Hair follicle dermal papilla cell (primary cell): ENCODE results near the gene PAK3. TPM values are rescaled to one million over a fixed set of nuclear protein-coding genes. Genes with fewer than 3 reads are reported as not detected.

ENCODE experiments used
- small RNA-seq: library from RNA; depleted of rRNA; stranded (forward); fragments of <200 nt; gene quantifications from one replicate; pipeline ENCODE3, GENCODE V24; 2012
- total RNA-seq: library from RNA; depleted of rRNA; stranded (reverse); fragments of >200 nt; gene quantifications from 2 replicates; pipeline ENCODE4 v1.2.3, GENCODE V29; 2012

The PAK3 gene
- 1.9 and 2.4 TPM in 2 replicates for total RNA-seq

GRCh38 chrX:111095974-111096895 is at the start of gene PAK3:
PAK3 (plus strand) TSS chrX:111096191; CDS start chrX:111123104, 26,913 bp downstream.

GRCh38 chrX:111270339-111270738 is 174.3 kb downstream of the PAK3 start, which contains the start of gene CAPN6:
CAPN6 (minus strand) TSS chrX:111270483; CDS start chrX:111263936, 6,547 bp downstream.

Small RNAs within 50 kb of the gene (small RNA-seq; reads per million reads assigned to genes)
- not detected for gene FCF1P4

Other genes with a start within 250 kb of the PAK3 start
- 0.12 and 0.16 TPM in 2 replicates for gene CAPN6, start 174.3 kb downstream of the PAK3 start, total RNA-seq